ENCODE data around the gene ST8SIA6. TPM values are rescaled to one million over a fixed set of nuclear protein-coding genes. Genes with fewer than 3 reads are reported as not detected.

Gene ST8SIA6
- total RNA-seq, 2 donors from 2014 or later, result not detected

GRCh38 chr10:17387861-17388503 lies 66.4 kb downstream of the ST8SIA6 start:
- no peak for TF ChIP-seq POLR2A (IDR thresholded peaks at IDR 0.05)
- no peak for TF ChIP-seq CTCF (IDR thresholded peaks at IDR 0.05)
- DNase-seq (peak; percentile 18 to 57 (median 24)), ATAC-seq (peak; percentile 94)
- Histone ChIP-seq H3K27ac (peak overlapping the region; percentile 9 to 77 (median 70)), H3K36me3 (replicated peaks in 1 of 2; ENCODE audit: insufficient read depth in 1 of 2, low read depth in 2 of 2) (no peaks in the 10 kb centered on the region), H3K27me3 (no peaks in the 10 kb centered on the region), H3K9me3 (no peaks in the 10 kb centered on the region), H3K4me1 (peaks cover 44% of the 10 kb centered on the region), H3K4me3 (no peak overlapping the region)
- intact Hi-C loops (cut with DNase I), result no loop called here
- WGBS, 2 donors, result 22 to 24% methylated on average over 6 of the region's 6 CpGs

GRCh38 chr10:17386616-17387075 lies 67.7 kb downstream of the ST8SIA6 start:
- H3K27me3 ChIP-seq, result no peaks in the 10 kb centered on the region
- 92 to 93% methylated on average over 15 of the region's 15 CpGs for whole genome bisulfite sequencing, 2 donors
- peaks cover 53% of the 10 kb centered on the region for H3K4me1 ChIP-seq
- H3K36me3 ChIP-seq (replicated peaks in 1 of 2; ENCODE audit: insufficient read depth in 1 of 2, low read depth in 2 of 2), result no peaks in the 10 kb centered on the region
- no peak for ATAC-seq
- no peak overlapping the region for H3K27ac ChIP-seq
- intact Hi-C loops (cut with DNase I), result no loop called here
- no peak for DNase-seq
- TF ChIP-seq CTCF (IDR thresholded peaks at IDR 0.05) (no peak), POLR2A (IDR thresholded peaks at IDR 0.05) (no peak)
- no peak overlapping the region for H3K4me3 ChIP-seq
- H3K9me3 ChIP-seq, result no peaks in the 10 kb centered on the region

DNA sequence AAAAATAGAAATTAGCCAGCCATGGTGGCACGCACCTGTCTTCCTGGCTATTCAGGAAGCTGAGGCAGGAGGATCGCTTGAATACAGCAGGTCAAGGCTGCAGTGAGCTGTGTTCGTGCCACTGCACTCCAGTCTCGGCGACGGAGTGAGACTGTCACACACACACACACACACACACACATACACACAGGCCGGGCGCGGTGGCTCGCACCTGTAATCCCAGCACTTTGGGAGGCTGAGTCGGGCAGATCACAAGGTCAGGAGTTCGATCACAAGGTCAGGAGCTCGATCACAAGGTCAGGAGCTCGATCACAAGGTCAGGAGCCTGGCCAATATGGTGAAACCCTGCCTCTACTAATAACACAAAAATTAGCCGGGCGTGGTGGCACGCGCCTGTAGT lies 68.4 kb downstream of the ST8SIA6 start:
- Histone ChIP-seq H3K4me1 (peaks cover 60% of the 10 kb centered on the region), H3K27me3 (no peaks in the 10 kb centered on the region), H3K36me3 (replicated peaks in 1 of 2; ENCODE audit: insufficient read depth in 1 of 2, low read depth in 2 of 2) (no peaks in the 10 kb centered on the region), H3K27ac (no peak overlapping the region), H3K9me3 (no peaks in the 10 kb centered on the region), H3K4me3 (no peak overlapping the region)
- no peak for ATAC-seq
- WGBS, 2 donors, result 88 to 100% methylated on average over 14 to 18 of the region's 18 CpGs
- TF ChIP-seq POLR2A (IDR thresholded peaks at IDR 0.05) (no peak), CTCF (IDR thresholded peaks at IDR 0.05) (no peak)
- intact Hi-C loops (cut with DNase I), result no loop called here
- DNase-seq, result no peak

- Histone ChIP-seq H3K27me3 (no peaks in the 10 kb centered on the region), H3K4me1 (peaks cover 66% of the 10 kb centered on the region), H3K4me3 (no peak overlapping the region), H3K36me3 (replicated peaks in 1 of 2; ENCODE audit: insufficient read depth in 1 of 2, low read depth in 2 of 2) (no peaks in the 10 kb centered on the region), H3K9me3 (no peaks in the 10 kb centered on the region), H3K27ac (no peak overlapping the region)
- ATAC-seq (no peak), DNase-seq (no peak)
- no peak for TF ChIP-seq CTCF (IDR thresholded peaks at IDR 0.05)
- TF ChIP-seq POLR2A (IDR thresholded peaks at IDR 0.05), result no peak
- intact Hi-C loops (cut with DNase I), result no loop called here
- WGBS, 2 donors, result 85 to 92% methylated on average over 6 of the region's 6 CpGs
Measured at GRCh38 chr10:17385066-17385465, 69.3 kb downstream of the ST8SIA6 start.
